ENCODE measurements around the gene TEF. TPM values are rescaled to one million over a fixed set of nuclear protein-coding genes. Genes with fewer than 3 reads are reported as not detected.

Gene TEF
- 3.7 TPM in 2 replicates for total RNA-seq

DNA sequence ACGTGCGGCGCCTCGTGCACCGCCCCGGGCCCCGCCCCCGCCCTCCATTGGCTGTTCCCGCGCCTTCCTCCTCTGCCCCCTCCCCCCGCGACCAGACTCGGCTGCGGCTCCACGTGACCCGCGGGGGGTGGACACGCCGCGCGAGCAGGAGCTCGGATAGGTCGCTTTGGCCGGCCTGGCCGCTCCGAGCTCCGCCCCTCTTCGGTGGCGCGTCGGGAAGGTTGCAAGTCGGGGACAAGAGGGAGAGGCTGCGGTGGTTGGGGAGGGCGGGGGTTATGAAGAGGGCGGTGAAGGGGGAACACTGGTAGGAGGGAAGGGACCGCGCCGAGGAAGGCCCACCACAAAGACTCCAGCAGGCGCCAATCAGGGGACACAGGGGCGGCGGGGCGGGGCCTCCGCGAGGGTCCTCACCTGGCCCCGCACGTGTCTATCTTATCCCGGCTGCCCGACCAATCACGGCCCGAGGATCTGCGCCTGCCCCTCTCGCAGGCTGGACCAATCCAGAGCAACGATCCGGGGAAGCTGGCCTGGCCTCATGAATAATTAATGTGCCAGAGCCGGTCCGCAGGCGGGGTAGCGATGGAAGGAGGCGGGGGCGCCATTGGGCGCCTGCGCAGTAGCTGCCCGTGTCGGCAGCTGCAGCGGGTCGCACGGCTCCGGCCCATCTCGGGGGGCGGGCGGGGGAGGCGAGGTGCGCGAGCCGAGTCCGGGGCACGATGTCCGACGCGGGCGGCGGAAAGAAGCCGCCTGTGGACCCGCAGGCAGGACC, at the start of gene TEF:
TEF (plus strand) TSS at position 614 of the 769 bp plus-strand sequence; CDS start at position 717, 103 bp downstream.

GRCh38 chr22:41446639-41447434, 65.1 kb downstream of the TEF start, which contains the start of gene TOB2:
Gene TOB2, minus strand, starts transcription at chr22:41446801. Its CDS starts 9,456 bp downstream, at chr22:41437345.

Other genes starting within 250 kb of the TEF start
- 23.0 and 23.7 TPM in 2 replicates for gene L3MBTL2, start 176.6 kb upstream of the TEF start, total RNA-seq
- 0.34 and 0.45 TPM in 2 replicates for gene CHADL, start 141.0 kb upstream of the TEF start, total RNA-seq
- 131 and 134 TPM in 2 replicates for gene RANGAP1, start 95.8 kb upstream of the TEF start, total RNA-seq
- 46.4 and 47.7 TPM in 2 replicates for gene ZC3H7B, start 80.4 kb upstream of the TEF start, total RNA-seq
- gene TOB2, start 64.9 kb downstream of the TEF start, total RNA-seq: 21.9 and 23.2 TPM in 2 replicates
- gene PHF5A, start 86.8 kb downstream of the TEF start, total RNA-seq: 52.2 and 61.0 TPM in 2 replicates
- gene ACO2, start 87.2 kb downstream of the TEF start, total RNA-seq: 79.2 and 83.8 TPM in 2 replicates
- gene POLR3H, start 162.5 kb downstream of the TEF start, total RNA-seq: 14.0 and 14.8 TPM in 2 replicates
- 14.1 and 15.5 TPM in 2 replicates for gene CSDC2, start 179.1 kb downstream of the TEF start, total RNA-seq
- 75.3 and 78.5 TPM in 2 replicates for gene PMM1, start 207.9 kb downstream of the TEF start, total RNA-seq
- 18.3 and 20.1 TPM in 2 replicates for gene DESI1, start 239.1 kb downstream of the TEF start, total RNA-seq
- 396 and 414 TPM in 2 replicates for gene XRCC6, start 239.4 kb downstream of the TEF start, total RNA-seq

All from bronchus fibroblast of lung (primary cell).